Transverse colon (tissue), 4 donors: Measurements from ENCODE around the gene TEX19. TPM values are rescaled to one million over a fixed set of nuclear protein-coding genes. Genes with fewer than 3 reads are reported as not detected.

Experiments used
- DNase-seq: peaks from one replicate; pipeline ENCODE4 v3.0.0-alpha.2; 2019
- H3K27ac ChIP-seq, 4 donors: fragments of 200-600 bp; sonication (generic); 2 replicates each; pipeline ENCODE4 v1.5.1; 2016 to 2018; ENCODE audit warnings: inconsistent platforms in 4 of 4
- H3K27me3 ChIP-seq: fragments of 200-600 bp; sonication (generic); 2 replicates; pipeline ENCODE4 v1.5.1; 2017; ENCODE audit warnings: inconsistent platforms
- H3K36me3 ChIP-seq, 4 donors: fragments of 200-600 bp; sonication (generic); 2 replicates each; pipeline ENCODE4 v1.5.1; 2017 to 2019; ENCODE audit warnings: inconsistent platforms in 4 of 4
- H3K4me1 ChIP-seq, 4 donors: fragments of 200-600 bp; sonication (generic); 2 replicates each; pipeline ENCODE4 v1.5.1; 2017 to 2020; ENCODE audit warnings: inconsistent platforms in 4 of 4
- H3K4me3 ChIP-seq, 4 donors: fragments of 200-600 bp; sonication (generic); 1 replicate in 1 of 4; 2 replicates in 3 of 4; pipeline versions ENCODE4 v1.5.1 to v1.6.1; 2017 to 2019; ENCODE audit warnings: inconsistent platforms in 4 of 4
- H3K9me3 ChIP-seq, 2 donors: fragments of 200-600 bp; sonication (generic); 2 replicates each; pipeline ENCODE4 v1.5.1; 2017 to 2019; ENCODE audit warnings: inconsistent platforms in 2 of 2
- CTCF ChIP-seq, 5 experiments: fragments of 200-600 bp in 3 of 5; fragments of 450-650 bp in 2 of 5; sonication (generic) in 3 of 5; IDR thresholded peaks; 1 replicate in 2 of 5; 2 replicates in 3 of 5; pipeline ENCODE4 v1.5.1; 2016 to 2017; ENCODE audit warnings: antibody characterized with exemption in 5 of 5, inconsistent platforms in 3 of 5, mild to moderate bottlenecking in 2 of 5, moderate library complexity in 1 of 5
- EP300 ChIP-seq: sonication (generic); formaldehyde crosslinking; IDR thresholded peaks from one replicate; pipeline ENCODE4 v1.6.1; 2017; ENCODE audit warnings: antibody characterized with exemption, low read depth
- POLR2A ChIP-seq: fragments of 450-650 bp; IDR thresholded peaks from one replicate; pipeline ENCODE4 v1.6.1; 2016; ENCODE audit warnings: antibody characterized with exemption, mild to moderate bottlenecking, moderate library complexity
- POLR2AphosphoS5 ChIP-seq, 3 donors: sonication (generic); formaldehyde crosslinking; IDR thresholded peaks; one replicate each; pipeline ENCODE4 v1.6.1; 2016; ENCODE audit warnings: antibody characterized with exemption in 3 of 3
- WGBS, 2 donors: methylation state at CpG; one replicate each; pipeline ENCODE4 v1.1.5; 2018; ENCODE audit warnings: low coverage in 1 of 2; 5-methylcytosine and 5-hydroxymethylcytosine counted together
- in situ Hi-C, 4 donors: fragments of 200-750 bp; cut with MboI; loops; one replicate each; pipeline versions ENCODE4 v1.15.0 to v1.15.1; 2017; ENCODE audit warnings: low sequenced_read_pairs in 3 of 4, low pct_ligation_motif_present in 1 of 4, low pct_unique_long_range_greater_than_20kb in 1 of 4
- intact Hi-C: fragments of 100-400 bp; cut with DNase I; formaldehyde crosslinking; loops from one replicate; pipeline ENCODE4 v1.15.1; 2023; ENCODE audit warnings: low total_unique reads
- total RNA-seq, 4 donors: library from RNA; depleted of rRNA; stranded (reverse); fragments of >200 nt; gene quantifications; one replicate each; pipeline ENCODE4 v1.1.0, GENCODE V29; 2016

Gene TEX19
- total RNA-seq, 4 donors from 2014 or later = not detected

GRCh38 chr17:82334204-82334621 is 24.8 kb upstream of the TEX19 start:
- WGBS, 2 donors = 49% methylated on average over 18 of the region's 25 CpGs; no CpG with 5 or more reads in 1 of the 2 donors
- H3K27ac ChIP-seq = peak overlapping the region; percentile 72 to 79 (median 78)
- intact Hi-C loops = no loop called here

DNA sequence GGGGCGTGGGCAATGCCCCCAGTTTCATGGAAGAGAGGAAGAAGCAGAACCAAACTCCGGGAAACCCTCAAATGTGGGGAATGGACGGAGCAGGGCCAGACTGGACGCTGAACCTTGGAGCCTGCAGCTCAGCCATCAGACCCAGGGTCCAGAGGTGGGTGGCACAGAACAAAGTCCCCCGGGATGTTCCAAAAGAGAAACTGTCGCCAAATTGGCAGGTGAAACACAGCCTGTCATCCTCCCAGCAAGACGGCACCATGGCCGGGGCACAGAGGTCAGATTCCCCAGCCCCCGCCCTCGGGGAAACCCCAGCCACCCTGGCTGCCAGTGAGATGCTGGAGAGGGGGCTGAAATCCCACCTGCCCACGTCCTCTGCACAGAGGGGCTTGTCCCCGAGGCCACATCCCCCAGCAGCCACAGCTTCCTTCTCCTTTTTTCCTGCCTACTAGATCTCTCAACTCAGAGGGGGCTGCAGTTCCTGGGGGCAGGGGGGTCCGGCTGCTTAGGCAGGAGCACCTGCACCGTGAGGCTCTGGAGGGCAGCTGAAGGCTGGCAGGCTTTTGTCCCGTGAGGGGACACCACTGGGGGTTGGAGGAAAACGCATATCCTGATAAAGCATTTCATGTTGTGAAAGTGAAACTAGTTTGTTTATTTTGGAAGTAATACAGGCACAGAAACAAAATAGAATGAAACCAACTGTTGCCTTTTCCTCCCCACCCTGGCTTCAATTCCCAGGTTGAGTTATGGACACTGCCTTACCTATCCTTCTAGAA is 24.2 kb upstream of the TEX19 start:
- peak; percentile 36 for TF ChIP-seq POLR2A
- peak in 1 of 3 donors; percentile 15 for TF ChIP-seq POLR2AphosphoS5 (IDR thresholded peaks at IDR 0.05)
- no peak for TF ChIP-seq EP300
- in situ Hi-C loops = no loop called here
- DNase-seq = no peak
- intact Hi-C loops = no loop called here
- H3K4me3 ChIP-seq = peak overlapping the region in 3 of 4 donors; percentile 34 to 70 (median 43)
- peaks cover 44 to 85% (median 70%) of the 10 kb centered on the region in 4 donors for H3K4me1 ChIP-seq
- H3K27me3 ChIP-seq = no peaks in the 10 kb centered on the region
- no peaks in the 10 kb centered on the region for H3K9me3 ChIP-seq
- 21% methylated on average over 14 of the region's 16 CpGs; no CpG with 5 or more reads in 1 of the 2 donors for WGBS, 2 donors
- H3K27ac ChIP-seq = peak overlapping the region; percentile 72 to 79 (median 78)
- H3K36me3 ChIP-seq = no peaks in the 10 kb centered on the region

More at GRCh38 chr17:82334204-82334621, 24.8 kb upstream of the TEX19 start:
- Histone ChIP-seq H3K4me1 (peaks cover 43 to 85% (median 71%) of the 10 kb centered on the region in 4 donors), H3K9me3 (no peaks in the 10 kb centered on the region), H3K36me3 (no peaks in the 10 kb centered on the region), H3K27me3 (no peaks in the 10 kb centered on the region), H3K4me3 (peak overlapping the region in 3 of 4 donors; percentile 39 to 70 (median 43))
- DNase-seq = no peak
- in situ Hi-C loops = no loop called here
- TF ChIP-seq POLR2A = no peak
- TF ChIP-seq POLR2AphosphoS5 (IDR thresholded peaks at IDR 0.05) = no peak
- no peak for TF ChIP-seq CTCF (IDR thresholded peaks at IDR 0.05)
- no peak for TF ChIP-seq EP300

DNA sequence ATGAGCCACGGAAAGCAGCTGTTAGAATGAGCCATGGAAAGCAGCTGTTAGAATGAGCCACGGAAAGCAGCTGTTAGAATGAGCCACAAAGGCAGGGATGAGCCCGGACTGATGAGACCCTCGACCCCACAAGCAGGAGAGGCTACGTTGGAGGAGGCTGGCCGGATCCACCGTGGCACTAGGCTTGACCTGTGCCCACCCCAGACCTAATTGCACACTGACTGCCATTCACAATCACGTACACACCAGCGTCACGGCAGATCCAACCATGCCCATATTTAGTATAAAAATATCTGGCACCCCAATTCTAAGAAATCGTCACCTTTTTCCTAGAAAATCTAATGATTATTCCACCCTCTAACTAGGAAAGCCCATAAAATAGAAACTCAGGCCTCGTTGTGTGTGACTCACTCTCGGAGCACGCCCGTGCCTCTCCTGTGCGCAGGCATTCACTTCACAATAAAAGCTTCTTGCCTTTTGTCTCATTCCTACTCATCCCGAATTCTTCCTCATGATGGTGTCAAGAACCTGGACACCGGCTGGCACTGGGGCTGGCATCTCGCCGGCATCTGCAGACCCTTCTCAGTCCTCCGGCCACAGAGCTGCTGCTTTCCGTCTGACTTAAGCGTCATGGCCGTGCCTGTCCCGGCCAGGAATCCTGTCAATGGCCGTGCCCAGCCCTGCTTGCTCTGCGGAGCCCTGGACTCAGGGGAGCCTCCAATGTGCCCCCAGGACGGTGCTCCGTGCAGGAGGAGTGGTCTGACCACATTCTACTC is 20.0 kb upstream of the TEX19 start:
- no peak for TF ChIP-seq CTCF (IDR thresholded peaks at IDR 0.05)
- TF ChIP-seq EP300 = no peak
- peak in 1 of 3 donors; percentile 44 for TF ChIP-seq POLR2AphosphoS5 (IDR thresholded peaks at IDR 0.05)
- TF ChIP-seq POLR2A = peak; percentile 19
- Histone ChIP-seq H3K9me3 (no peaks in the 10 kb centered on the region), H3K27me3 (no peaks in the 10 kb centered on the region), H3K27ac (peak overlapping the region; percentile 67 to 80 (median 74)), H3K4me1 (peaks cover 27 to 42% (median 32%) of the 10 kb centered on the region in 4 donors), H3K36me3 (no peaks in the 10 kb centered on the region), H3K4me3 (peak overlapping the region in 3 of 4 donors; percentile 21 to 37 (median 25))
- WGBS, 2 donors = 15 to 19% methylated on average over 13 to 29 of the region's 29 CpGs
- intact Hi-C loops = no loop called here
- peak; percentile 72 for DNase-seq
- in situ Hi-C loops = no loop called here

DNA sequence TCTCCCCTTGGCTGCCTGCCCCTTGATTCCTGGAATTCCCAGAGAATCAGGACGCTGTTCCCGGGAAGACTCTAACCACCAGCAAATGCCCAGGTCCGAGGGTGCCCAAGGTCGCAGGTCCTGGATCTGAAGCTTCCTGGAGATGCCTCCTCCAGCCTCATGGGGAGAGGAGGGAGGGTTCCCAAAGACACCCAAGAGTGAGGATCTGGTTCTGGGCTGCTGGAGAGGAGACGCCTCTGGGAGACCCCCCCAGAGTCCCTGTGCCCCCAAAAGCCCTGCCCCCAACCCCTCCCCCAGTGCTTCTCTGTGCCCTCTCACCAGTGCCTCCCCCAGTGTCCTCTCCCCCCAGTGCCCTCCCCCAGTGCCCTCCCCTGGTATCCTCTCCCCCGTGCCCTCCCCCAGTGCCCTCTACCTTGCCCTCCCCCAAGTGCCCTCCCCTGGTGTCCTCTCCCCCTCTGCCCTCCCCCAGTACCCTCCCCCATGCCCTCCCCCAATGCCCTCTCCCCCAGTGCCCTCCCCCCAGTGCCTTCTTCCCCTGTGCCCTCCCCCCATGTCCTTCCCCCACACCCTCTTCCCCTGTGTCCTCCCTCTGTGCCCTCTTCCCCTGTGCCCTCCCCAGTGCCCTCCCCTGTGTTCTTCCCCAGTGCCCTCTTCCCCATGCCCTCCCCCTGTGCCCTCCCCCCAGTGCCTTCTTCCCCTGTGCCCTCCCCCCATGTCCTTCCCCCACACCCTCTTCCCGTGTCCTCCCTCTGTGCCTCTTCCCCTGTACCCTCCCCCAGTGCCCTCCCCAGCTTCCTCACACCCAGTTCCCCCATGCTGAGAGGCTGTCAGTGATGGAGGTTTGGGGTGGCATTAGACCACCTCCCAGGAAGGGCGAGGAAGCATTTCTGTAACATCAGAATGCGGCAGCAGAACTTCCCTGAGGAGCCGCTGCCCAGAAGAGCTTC is 19.1 kb upstream of the TEX19 start:
- Histone ChIP-seq H3K4me1 (peaks cover 18 to 34% (median 23%) of the 10 kb centered on the region in 4 donors), H3K36me3 (no peaks in the 10 kb centered on the region), H3K4me3 (peak overlapping the region in 3 of 4 donors; percentile 21 to 37 (median 25)), H3K27me3 (no peaks in the 10 kb centered on the region), H3K9me3 (no peaks in the 10 kb centered on the region), H3K27ac (peak overlapping the region; percentile 67 to 80 (median 74))
- in situ Hi-C loops (no loop called here), intact Hi-C loops (no loop called here)
- TF ChIP-seq EP300 (no peak), POLR2A (no peak), POLR2AphosphoS5 (IDR thresholded peaks at IDR 0.05) (no peak), CTCF (IDR thresholded peaks at IDR 0.05) (no peak)
- no peak for DNase-seq
- WGBS, 2 donors = 44% methylated on average over 8 of the region's 10 CpGs; no CpG with 5 or more reads in 1 of the 2 donors
